IMR-90 (cell line): ENCODE results near the gene NEGR1. TPM values are rescaled to one million over a fixed set of nuclear protein-coding genes. Genes with fewer than 3 reads are reported as not detected.
A peak's percentile ranks its signal among the peaks of the same experiment; 100 is the strongest.

ENCODE experiments used
- ATAC-seq: fragments of 200-7000 bp; cut with Tn5 transposase; 2 replicates; pipeline ENCODE4 v1.9.1; 2020; ENCODE audit warnings: low read depth, mild to moderate bottlenecking, moderate library complexity
- Bru-seq: library from RNA; stranded (reverse); fragments of 400-500 nt; gene quantifications from one replicate; lab custom pipeline; 2021; lab: Mats Ljungman, UMichigan
- BruChase-seq, 2 experiments: library from RNA; stranded (reverse); fragments of 400-500 nt; gene quantifications; one replicate each; lab custom pipeline; 2021; lab: Mats Ljungman, UMichigan
- BruUV-seq: library from RNA; stranded (reverse); fragments of 400-500 nt; replicated peaks from 2 replicates; lab custom pipeline; 2021; lab: Mats Ljungman, UMichigan
- CTCF ChIA-PET: fragments of 300-600 bp; formaldehyde crosslinking; extraction: SDS; loops from one replicate; lab custom pipeline; 2021; ENCODE audit warnings: antibody characterized with exemption; lab: Yijun Ruan, JAX
- POLR2A ChIA-PET: fragments of 300-600 bp; sonication (Branson Sonifier 250); formaldehyde crosslinking; loops from one replicate; lab custom pipeline; 2022; ENCODE audit warnings: antibody characterized with exemption; ENCODE audit not compliant: unreplicated experiment; lab: Charles Lee
- DNase-seq: peaks from one replicate; pipeline ENCODE4 v3.0.0; 2013
- H2AFZ ChIP-seq: replicated peaks from 2 replicates; pipeline ENCODE3; 2013; ENCODE audit warnings: low read length, mild to moderate bottlenecking; ENCODE audit not compliant: poor library complexity
- H2AK5ac ChIP-seq: 2 replicates; pipeline ENCODE4 v1.6.1; 2013; ENCODE audit warnings: low read depth, low read length, inconsistent platforms
- H2AK9ac ChIP-seq: replicated peaks from 2 replicates; pipeline ENCODE3; 2013; ENCODE audit warnings: mild to moderate bottlenecking, low read depth, low read length, moderate library complexity; ENCODE audit not compliant: poor library complexity
- H2BK120ac ChIP-seq: 2 replicates; pipeline ENCODE4 v1.6.1; 2013; ENCODE audit warnings: low read depth, low read length, inconsistent platforms
- H2BK15ac ChIP-seq: 3 replicates; pipeline ENCODE4 v1.6.1; 2013; ENCODE audit warnings: low read depth, low read length, inconsistent platforms
- H2BK20ac ChIP-seq: 2 replicates; pipeline ENCODE4 v1.6.1; 2013; ENCODE audit warnings: low read depth, mild to moderate bottlenecking, inconsistent platforms, low read length, moderate library complexity
- H2BK5ac ChIP-seq: 2 replicates; pipeline ENCODE4 v1.6.1; 2013; ENCODE audit warnings: mild to moderate bottlenecking, low read depth, low read length, inconsistent platforms; ENCODE audit not compliant: poor library complexity, severe bottlenecking
- H3K14ac ChIP-seq: replicated peaks from 2 replicates; pipeline ENCODE4 v1.6.1; 2013; ENCODE audit warnings: low read depth, low read length, inconsistent platforms
- H3K18ac ChIP-seq: 2 replicates; pipeline ENCODE4 v1.6.1; 2013; ENCODE audit warnings: low read depth, low read length, control low read depth
- H3K23ac ChIP-seq: 2 replicates; pipeline ENCODE4 v1.6.1; 2013; ENCODE audit warnings: low read depth, low read length, inconsistent platforms
- H3K27ac ChIP-seq: 2 replicates; pipeline ENCODE4 v1.5.1; 2013; ENCODE audit warnings: mild to moderate bottlenecking, control low read depth, low read length; ENCODE audit not compliant: insufficient read depth
- H3K27me3 ChIP-seq: 2 replicates; pipeline ENCODE4 v1.6.1; 2013; ENCODE audit warnings: low read length; ENCODE audit not compliant: control insufficient read depth, insufficient read depth
- H3K36me3 ChIP-seq: 2 replicates; pipeline ENCODE4 v1.6.1; 2013; ENCODE audit warnings: low read length, mixed read lengths; ENCODE audit not compliant: control insufficient read depth, insufficient read depth
- H3K4ac ChIP-seq: 2 replicates; pipeline ENCODE4 v1.6.1; 2013; ENCODE audit warnings: low read depth, low read length, inconsistent platforms
- H3K4me1 ChIP-seq: 2 replicates; pipeline ENCODE4 v1.6.1; 2013; ENCODE audit warnings: low read length, mixed read lengths; ENCODE audit not compliant: control insufficient read depth, insufficient read depth
- H3K4me2 ChIP-seq: 2 replicates; pipeline ENCODE4 v1.6.1; 2013; ENCODE audit warnings: low read depth, mild to moderate bottlenecking, control low read depth, low read length, moderate library complexity
- H3K4me3 ChIP-seq: 2 replicates; pipeline ENCODE4 v1.5.1; 2013; ENCODE audit warnings: low read depth, mild to moderate bottlenecking, control low read depth, low read length, moderate library complexity; ENCODE audit not compliant: insufficient read depth
- H3K56ac ChIP-seq: 2 replicates; pipeline ENCODE4 v1.6.1; 2013; ENCODE audit warnings: low read length, inconsistent platforms; ENCODE audit not compliant: insufficient read depth; ENCODE audit errors: extremely low read depth
- H3K79me1 ChIP-seq, 2 experiments: 2 replicates each; pipeline ENCODE4 v1.6.1; 2013; ENCODE audit warnings: low read length in 2 of 2, inconsistent platforms in 1 of 2, low read depth in 1 of 2
- H3K9ac ChIP-seq: 2 replicates; pipeline ENCODE4 v1.6.1; 2013; ENCODE audit warnings: low read depth, low read length, control low read depth
- H3K9me1 ChIP-seq: 2 replicates; pipeline ENCODE4 v1.6.1; 2013; ENCODE audit warnings: low read length, inconsistent platforms; ENCODE audit not compliant: insufficient read depth
- H3K9me3 ChIP-seq: 2 replicates; pipeline ENCODE4 v1.6.1; 2013; ENCODE audit warnings: low read length; ENCODE audit not compliant: control insufficient read depth, insufficient read depth
- H4K20me1 ChIP-seq: 2 replicates; pipeline ENCODE4 v1.6.1; 2013; ENCODE audit warnings: low read length, inconsistent platforms; ENCODE audit not compliant: insufficient read depth
- H4K5ac ChIP-seq: 2 replicates; pipeline ENCODE4 v1.6.1; 2013; ENCODE audit warnings: mild to moderate bottlenecking, low read depth, low read length, control low read depth
- H4K8ac ChIP-seq, 2 experiments: 2 replicates each; pipeline ENCODE4 v1.6.1; 2013; ENCODE audit warnings: low read depth in 2 of 2, low read length in 2 of 2, control low read depth in 1 of 2, inconsistent platforms in 1 of 2
- H4K91ac ChIP-seq: 2 replicates; pipeline ENCODE4 v1.6.1; 2013; ENCODE audit warnings: low read depth, low read length, inconsistent platforms; ENCODE audit not compliant: insufficient read depth
- BHLHE40 ChIP-seq: fragments of 150-350 bp; IDR thresholded peaks from 2 replicates; pipeline ENCODE4 v1.6.1; 2016; ENCODE audit warnings: mild to moderate bottlenecking, low read depth, low read length
- CEBPB ChIP-seq: IDR thresholded peaks from 2 replicates; pipeline ENCODE4 v1.6.1; 2012; ENCODE audit warnings: low read depth, low read length, improper control_type of control experiment
- CHD1 ChIP-seq: IDR thresholded peaks from 2 replicates; pipeline ENCODE4 v1.6.1; 2012; ENCODE audit warnings: low read depth, low read length, improper control_type of control experiment
- CTCF ChIP-seq: conservative IDR thresholded peaks from 2 replicates; pipeline ENCODE4 v1.5.1; 2012; ENCODE audit warnings: mild to moderate bottlenecking, low read depth, low read length, improper control_type of control experiment
- ELK1 ChIP-seq: fragments of 150-350 bp; IDR thresholded peaks from 2 replicates; pipeline ENCODE4 v1.6.1; 2016; ENCODE audit warnings: low read depth, mild to moderate bottlenecking, low read length, moderate library complexity, borderline replicate concordance
- FOS ChIP-seq: fragments of 150-350 bp; IDR thresholded peaks from 2 replicates; pipeline ENCODE4 v1.6.1; 2016; ENCODE audit warnings: low read depth, low read length
- MAFK ChIP-seq: IDR thresholded peaks from 2 replicates; pipeline ENCODE4 v1.6.1; 2012; ENCODE audit warnings: low read depth, low read length, improper control_type of control experiment
- MAZ ChIP-seq: IDR thresholded peaks from 2 replicates; pipeline ENCODE4 v1.6.1; 2012; ENCODE audit warnings: low read depth, mild to moderate bottlenecking, low read length, improper control_type of control experiment, moderate library complexity, borderline replicate concordance
- MXI1 ChIP-seq: IDR thresholded peaks from 2 replicates; pipeline ENCODE4 v1.6.1; 2012; ENCODE audit warnings: low read depth, mild to moderate bottlenecking, low read length, moderate library complexity, borderline replicate concordance
- POLR2A ChIP-seq: IDR thresholded peaks from 2 replicates; pipeline ENCODE4 v1.6.1; 2012; ENCODE audit warnings: mild to moderate bottlenecking, low read depth, low read length
- RAD21 ChIP-seq: IDR thresholded peaks from 2 replicates; pipeline ENCODE4 v1.6.1; 2012; ENCODE audit warnings: low read length, improper control_type of control experiment
- RFX5 ChIP-seq: IDR thresholded peaks from 2 replicates; pipeline ENCODE4 v1.8.0; 2012; ENCODE audit warnings: low read depth, mild to moderate bottlenecking, low read length, moderate library complexity
- SMC3 ChIP-seq: fragments of 150-350 bp; IDR thresholded peaks from 2 replicates; pipeline ENCODE4 v1.6.1; 2016; ENCODE audit warnings: low read depth, mild to moderate bottlenecking, antibody characterized with exemption, low read length, moderate library complexity
- WGBS, 2 experiments: methylation state at CpG; one replicate each; pipeline versions ENCODE4 v1.1.5 to v1.1.7; 2013; ENCODE audit warnings: missing lambda C conversion rate in 2 of 2; ENCODE audit not compliant: insufficient read length in 1 of 2; ENCODE audit errors: extremely low coverage in 2 of 2; 5-methylcytosine and 5-hydroxymethylcytosine counted together
- dilution Hi-C: fragments of 300-500 bp; cut with HindIII; formaldehyde crosslinking; loops from one replicate; pipeline ENCODE4 v1.14.3; 2018; ENCODE audit warnings: low sequenced_read_pairs; ENCODE audit not compliant: unreplicated experiment
- in situ Hi-C: fragments of 300-500 bp; cut with MboI; formaldehyde crosslinking; loops from 3 replicates; pipeline ENCODE4 v1.14.3; 2019; ENCODE audit warnings: low sequenced_read_pairs, inconsistent platforms, mixed read lengths
- intact Hi-C: fragments of 100-400 bp; cut with micrococcal nuclease; formaldehyde crosslinking; loops from 2 replicates; pipeline ENCODE4 v1.10.0; 2022
- long read RNA-seq: library from polyadenylated mRNA; unstranded; transcript quantifications from one replicate; pipeline ENCODE4 v2.0.0, GENCODE V29; 2021; ENCODE audit not compliant: unreplicated experiment
- polyA plus RNA-seq, 3 experiments: library from polyadenylated mRNA; depleted of rRNA; stranded (reverse); fragments of >200 nt; gene quantifications; 2 replicates each; pipeline ENCODE4 v1.2.3, GENCODE V29; 2012; ENCODE audit warnings: low replicate concordance in 1 of 3
- total RNA-seq: library from RNA; depleted of rRNA; stranded (reverse); fragments of >200 nt; gene quantifications from 2 replicates; pipeline ENCODE4 v1.2.3, GENCODE V29; 2012; rRNA removed

Gene NEGR1
- total RNA-seq (9.1 and 13.1 TPM in 2 replicates), polyA plus RNA-seq (2012; rRNA removed) (3.7 and 5.1 TPM in 2 replicates), Bru-seq, nascent RNA (percentile 51 among the genes with signal in this experiment), BruChase-seq, experiment 1, labeled RNA remaining after a 6-hour chase (percentile 40 among the genes with signal in this experiment), BruChase-seq, experiment 2, labeled RNA remaining after a 2-hour chase (percentile 56 among the genes with signal in this experiment)
- polyA plus RNA-seq (2012; cell fraction: cytosol; rRNA removed), result 0.33 and 0.47 TPM in 2 replicates
- polyA plus RNA-seq (2012; cell fraction: nucleus; rRNA removed; ENCODE audit: low replicate concordance), result 0.28 and 3.2 TPM in 2 replicates
- long read RNA-seq, partial matches to known transcripts, result 8 of 12 reads
- long read RNA-seq, other reads (novel, unspliced or antisense), result 4 of 12 reads

GRCh38 chr1:72282271-72283021, at the start of gene NEGR1:
TSS of gene NEGR1 (minus strand) at chr1:72282539.
- in situ Hi-C loops (no loop called here), dilution Hi-C loops (no loop called here), intact Hi-C loops (loop anchor here (2.0 to 5.0 kb wide), 5 partner anchors 96 to 1190 kb away; no protein-coding TSS in a partner anchor)
- Histone ChIP-seq H2BK15ac (peak within 1 kb of the TSS; percentile 81; the same call in 2 of the 3 replicates), H3K79me1 (peaks cover 0 to 23% of the 10 kb centered on the region in 2 experiments; a peak in 2 of 4 replicates), H3K27ac (peak within 1 kb of the TSS; percentile 87), H3K14ac (peak within 1 kb of the TSS; percentile 89), H3K4me3 (peak within 1 kb of the TSS; percentile 58), H3K27me3 (no peaks in the 10 kb centered on the region), H4K5ac (peak within 1 kb of the TSS; percentile 84), H2AK9ac (peak within 1 kb of the TSS; percentile 75), H3K4ac (peak within 1 kb of the TSS; percentile 91), H2BK5ac (peak within 1 kb of the TSS; percentile 98), H3K56ac (peak within 1 kb of the TSS; percentile 74), H3K4me1 (peaks cover 2% of the 10 kb centered on the region; the same call in 1 of the 2 replicates), H4K20me1 (no peaks in the 10 kb centered on the region), H3K23ac (peak within 1 kb of the TSS; percentile 96), H3K9ac (peak within 1 kb of the TSS; percentile 92), H3K4me2 (peak within 1 kb of the TSS; percentile 97), H4K91ac (peak within 1 kb of the TSS; percentile 94), H3K36me3 (no peaks in the 10 kb centered on the region), H3K18ac (peak within 1 kb of the TSS; percentile 78), H2AK5ac (peak within 1 kb of the TSS; percentile 91), H3K9me1 (no peaks in the 10 kb centered on the region), H4K8ac (peak within 1 kb of the TSS; percentile 68 to 88), H2AFZ (peak within 1 kb of the TSS; percentile 97), H3K9me3 (no peaks in the 10 kb centered on the region), H2BK20ac (peak within 1 kb of the TSS; percentile 78), H2BK120ac (peak within 1 kb of the TSS; percentile 81)
- BruUV-seq, result no TSS peak
- ChIA-PET POLR2A (no interaction called here), CTCF (no interaction called here)
- 5% methylated on average over 10 of the region's 54 CpGs; no CpG with 5 or more reads in 1 of the 2 experiments for WGBS, 2 experiments
- ATAC-seq (peak; percentile 70), DNase-seq (peak; percentile 89)
- TF ChIP-seq RFX5 (no peak), ELK1 (no peak), POLR2A (no peak), CHD1 (0 out of 2 replicates have a peak, but pooled peaks have one; percentile 18), CEBPB (peak; percentile 47), MAZ (peak; percentile 92), CTCF (no peak; the same call in 1 of the 2 replicates), SMC3 (no peak), MXI1 (peak; percentile 66; the same call in 1 of the 2 replicates), FOS (no peak), BHLHE40 (peak; percentile 37; the same call in 1 of the 2 replicates), RAD21 (no peak; the same call in 1 of the 2 replicates), MAFK (no peak)
